H1 (cell line): ENCODE data around the gene FGD6.

Source experiments
- CBX5 ChIP-seq: fragments of 300-800, 300-1000 bp; sonication (generic); IDR thresholded peaks from 2 replicates; pipeline ENCODE4 v1.7.1; 2016; ENCODE audit warnings: antibody characterized with exemption, low read length, low read depth
- CTCF ChIP-seq, 3 experiments: IDR thresholded peaks; 1 replicate in 2 of 3; 2 replicates in 1 of 3; pipeline versions ENCODE4 v1.5.1 to v1.6.1; 2011; ENCODE audit warnings: low read length in 3 of 3, mild to moderate bottlenecking in 3 of 3, inconsistent platforms in 2 of 3, low read depth in 1 of 3, moderate library complexity in 1 of 3; ENCODE audit not compliant: insufficient read depth in 1 of 3; ENCODE audit errors: control extremely low read depth in 1 of 3
- GTF2F1 ChIP-seq: IDR thresholded peaks from 2 replicates; pipeline ENCODE4 v1.6.1; 2012; ENCODE audit warnings: low read depth, low read length, improper control_type of control experiment, borderline replicate concordance
- POLR2A ChIP-seq, 2 experiments: IDR thresholded peaks; 1 replicate in 1 of 2; 2 replicates in 1 of 2; pipeline ENCODE4 v1.6.1; 2011; ENCODE audit warnings: low read depth in 2 of 2, low read length in 2 of 2, mild to moderate bottlenecking in 2 of 2; ENCODE audit errors: control extremely low read depth in 1 of 2
- POLR2AphosphoS5 ChIP-seq: IDR thresholded peaks from 2 replicates; pipeline ENCODE4 v1.6.1; 2011; ENCODE audit warnings: low read depth, low read length
- TCF12 ChIP-seq: IDR thresholded peaks from 2 replicates; pipeline ENCODE4 v1.6.1; 2011; ENCODE audit warnings: low read depth, mild to moderate bottlenecking, low read length

GRCh38 chr12:95096378-95096777 lies 120.9 kb downstream of the FGD6 start:
- TF ChIP-seq POLR2A (IDR thresholded peaks at IDR 0.05; ENCODE audit: control extremely low read depth in 1 of 2, low read depth in 2 of 2, low read length in 2 of 2) (no peak), CBX5 (no peak), POLR2AphosphoS5 (no peak), TCF12 (no peak), CTCF (IDR thresholded peaks at IDR 0.05; ENCODE audit: control extremely low read depth in 1 of 3, insufficient read depth in 1 of 3, low read depth in 1 of 3, low read length in 3 of 3) (no peak), GTF2F1 (no peak)
